ENCODE results near the gene MRPL49.

GRCh38 chr11:65125197-65126056 lies 3.3 kb downstream of the MRPL49 start:
- TF ChIP-seq CTCF (IDR thresholded peaks at IDR 0.05; ENCODE audit: control extremely low read depth in 1 of 3, insufficient read depth in 1 of 3, low read depth in 1 of 3, low read length in 3 of 3) (no peak), SP1 (IDR thresholded peaks at IDR 0.05; ENCODE audit: low read depth, low read length) (no peak), HDAC6 (IDR thresholded peaks at IDR 0.05; ENCODE audit: low read depth, low read length) (no peak), EP300 (IDR thresholded peaks at IDR 0.05; ENCODE audit: borderline replicate concordance in 1 of 2, low read depth in 2 of 2, low read length in 2 of 2) (no peak), TCF12 (IDR thresholded peaks at IDR 0.05; ENCODE audit: low read depth, low read length) (no peak), ZNF274 (IDR thresholded peaks at IDR 0.05; ENCODE audit: borderline replicate concordance, extremely low read depth, low read length) (no peak), RFX5 (IDR thresholded peaks at IDR 0.05; ENCODE audit: borderline replicate concordance, low read depth, low read length) (no peak), TAF1 (IDR thresholded peaks at IDR 0.05; ENCODE audit: low read depth, low read length) (no peak)

Data from H1 (cell line).